Suprapubic skin (tissue), 4 donors: ENCODE results near the gene KPNA4. TPM values are rescaled to one million over a fixed set of nuclear protein-coding genes. Genes with fewer than 3 reads are reported as not detected.
"Not testable (repeated sequence)": the region's sequence is repeated elsewhere in the genome, so short reads cannot be mapped to it uniquely, and the experiment has no call there.

Experiments
- DNase-seq, 2 donors: peaks; one replicate each; pipeline ENCODE4 v3.0.0-alpha.2; 2019; ENCODE audit warnings: low spot score in 2 of 2
- H3K27ac ChIP-seq: fragments of 200-600 bp; sonication (generic); one replicate; pipeline ENCODE4 v1.5.1; 2019
- H3K27me3 ChIP-seq: fragments of 200-600 bp; sonication (generic); one replicate; pipeline ENCODE4 v1.5.1; 2019
- H3K36me3 ChIP-seq: fragments of 200-600 bp; sonication (generic); one replicate; pipeline ENCODE4 v1.5.1; 2019
- H3K4me1 ChIP-seq: fragments of 200-600 bp; sonication (generic); one replicate; pipeline ENCODE4 v1.5.1; 2019
- H3K4me3 ChIP-seq: fragments of 200-600 bp; sonication (generic); one replicate; pipeline ENCODE4 v1.5.1; 2019; ENCODE audit warnings: mild to moderate bottlenecking
- H3K9me3 ChIP-seq: fragments of 200-600 bp; sonication (generic); one replicate; pipeline ENCODE4 v1.5.1; 2019
- CTCF ChIP-seq, 2 donors: fragments of 200-600 bp in 1 of 2; fragments of 450-650 bp in 1 of 2; sonication (generic) in 1 of 2; IDR thresholded peaks; one replicate each; pipeline ENCODE4 v1.5.1; 2016 to 2019; ENCODE audit warnings: antibody characterized with exemption in 2 of 2, mild to moderate bottlenecking in 1 of 2, moderate library complexity in 1 of 2
- EP300 ChIP-seq: sonication (generic); formaldehyde crosslinking; IDR thresholded peaks from one replicate; pipeline ENCODE4 v1.6.1; 2017; ENCODE audit warnings: antibody characterized with exemption
- POLR2A ChIP-seq, 2 donors: fragments of 450-650 bp; IDR thresholded peaks; one replicate each; pipeline ENCODE4 v1.6.1; 2017; ENCODE audit warnings: antibody characterized with exemption in 2 of 2, mild to moderate bottlenecking in 2 of 2, moderate library complexity in 2 of 2
- POLR2AphosphoS5 ChIP-seq, 3 donors: sonication (generic); formaldehyde crosslinking; IDR thresholded peaks; one replicate each; pipeline ENCODE4 v1.6.1; 2017; ENCODE audit warnings: antibody characterized with exemption in 3 of 3
- WGBS: methylation state at CpG from one replicate; pipeline ENCODE4 v1.1.5; 2018; 5-methylcytosine and 5-hydroxymethylcytosine counted together
- total RNA-seq, 4 donors: library from RNA; depleted of rRNA; stranded (reverse); fragments of >200 nt; gene quantifications; one replicate each; pipeline ENCODE4 v1.1.0, GENCODE V29; 2016

KPNA4 gene
- total RNA-seq, 4 donors from 2014 or later, result 23.9 to 35.0 (median 29.4) TPM

GRCh38 chr3:160454995-160455394 is 110.4 kb downstream of the KPNA4 start:
- Histone ChIP-seq H3K9me3 (no peaks in the 10 kb centered on the region), H3K27me3 (no peaks in the 10 kb centered on the region), H3K4me3 (no peak overlapping the region), H3K27ac (no peak overlapping the region), H3K4me1 (peaks cover 4% of the 10 kb centered on the region), H3K36me3 (no peaks in the 10 kb centered on the region)
- WGBS, result 63% methylated on average over 1 of the region's 1 CpG
- DNase-seq, result no peak
- no peak for TF ChIP-seq CTCF (IDR thresholded peaks at IDR 0.05)
- TF ChIP-seq EP300, result no peak
- TF ChIP-seq POLR2AphosphoS5 (IDR thresholded peaks at IDR 0.05), result no peak
- TF ChIP-seq POLR2A (IDR thresholded peaks at IDR 0.05), result no peak

GRCh38 chr3:160452251-160452650 is 113.1 kb downstream of the KPNA4 start:
- WGBS, result 96% methylated on average over 19 of the region's 19 CpGs
- H3K36me3 ChIP-seq, DNase-seq, H3K27me3 ChIP-seq, H3K9me3 ChIP-seq, H3K4me3 ChIP-seq, H3K27ac ChIP-seq: not testable (repeated sequence)
- H3K4me1 ChIP-seq, result peaks cover 21% of the 10 kb centered on the region

GRCh38 chr3:160451602-160452001 is 113.8 kb downstream of the KPNA4 start:
- Histone ChIP-seq H3K9me3 (no peaks in the 10 kb centered on the region), H3K36me3 (no peaks in the 10 kb centered on the region), H3K27me3 (no peaks in the 10 kb centered on the region), H3K27ac (no peak overlapping the region), H3K4me1 (peaks cover 21% of the 10 kb centered on the region), H3K4me3 (no peak overlapping the region)
- DNase-seq, result no peak
- no peak for TF ChIP-seq EP300
- no peak for TF ChIP-seq CTCF (IDR thresholded peaks at IDR 0.05)
- TF ChIP-seq POLR2AphosphoS5 (IDR thresholded peaks at IDR 0.05), result no peak
- TF ChIP-seq POLR2A (IDR thresholded peaks at IDR 0.05), result no peak
- WGBS, result 86% methylated on average over 4 of the region's 4 CpGs

GRCh38 chr3:160450846-160451245 is 114.5 kb downstream of the KPNA4 start:
- TF ChIP-seq POLR2AphosphoS5 (IDR thresholded peaks at IDR 0.05) (no peak), EP300 (no peak), CTCF (IDR thresholded peaks at IDR 0.05) (no peak), POLR2A (IDR thresholded peaks at IDR 0.05) (no peak)
- H3K36me3 ChIP-seq, result no peaks in the 10 kb centered on the region
- no peaks in the 10 kb centered on the region for H3K9me3 ChIP-seq
- H3K4me3 ChIP-seq, result no peak overlapping the region
- DNase-seq, result no peak
- no peaks in the 10 kb centered on the region for H3K27me3 ChIP-seq
- no peak overlapping the region for H3K27ac ChIP-seq
- H3K4me1 ChIP-seq, result peaks cover 21% of the 10 kb centered on the region
- 76% methylated on average over 3 of the region's 3 CpGs for WGBS

- H3K4me3 ChIP-seq, result peak within 1 kb of the TSS; percentile 55
- H3K27me3 ChIP-seq, result no peaks in the 10 kb centered on the region
- H3K36me3 ChIP-seq, result no peaks in the 10 kb centered on the region
- H3K9me3 ChIP-seq, result no peaks in the 10 kb centered on the region
- TF ChIP-seq EP300 (no peak), POLR2AphosphoS5 (IDR thresholded peaks at IDR 0.05) (peak in 1 of 3 donors; percentile 87), POLR2A (IDR thresholded peaks at IDR 0.05) (no peak)
- H3K4me1 ChIP-seq, result peaks cover 21% of the 10 kb centered on the region
- 16% methylated on average over 38 of the region's 71 CpGs for WGBS
- peak; percentile 87 to 90 for DNase-seq
- H3K27ac ChIP-seq, result peak within 1 kb of the TSS; percentile 62
Observed at GRCh38 chr3:160449636-160450598, 115.5 kb downstream of the KPNA4 start, which contains the start of gene TRIM59. Gene TRIM59, minus strand, starts transcription at chr3:160449786. Its CDS starts 10,603 bp downstream, at chr3:160439183.
